22Rv1 (cell line): ENCODE data around the gene MTOR.

Experiments
- CTCF ChIP-seq: fragments of 450-650 bp; IDR thresholded peaks from 2 replicates; pipeline ENCODE4 v1.5.1; 2017; ENCODE audit warnings: mild to moderate bottlenecking
- ZFX ChIP-seq: fragments of 450-650 bp; IDR thresholded peaks from 2 replicates; pipeline ENCODE4 v1.6.1; 2017; ENCODE audit warnings: antibody characterized with exemption, borderline replicate concordance

GRCh38 chr1:11126569-11126968 lies 135.8 kb downstream of the MTOR start:
- TF ChIP-seq CTCF (no peak), ZFX (no peak)
